SK-N-SH (cell line): ENCODE data around the gene CACYBP. TPM values are rescaled to one million over a fixed set of nuclear protein-coding genes. Genes with fewer than 3 reads are reported as not detected.

Experiments
- CTCF ChIA-PET: fragments of 300-600, 350-600 bp; formaldehyde crosslinking; extraction: SDS; loops from one replicate; lab custom pipeline; 2021; lab: Yijun Ruan, JAX
- POLR2A ChIA-PET: fragments of 350-600 bp; sonication (Branson Sonifier 250); formaldehyde crosslinking; extraction: SDS; loops from one replicate; lab custom pipeline; 2020; ENCODE audit warnings: antibody characterized with exemption, inconsistent platforms; lab: Yijun Ruan, JAX
- DNase-seq: peaks from one replicate; pipeline ENCODE4 v3.0.0; 2012
- H2AFZ ChIP-seq: fragments of 200-600 bp; sonication (generic); 2 replicates; pipeline ENCODE4 v1.8.1; 2016; ENCODE audit warnings: antibody characterized with exemption, mild to moderate bottlenecking, low read depth
- H3F3A ChIP-seq: fragments of 200-600 bp; sonication (generic); replicated peaks from 2 replicates; pipeline ENCODE3; 2016; ENCODE audit warnings: antibody characterized with exemption, mild to moderate bottlenecking; ENCODE audit not compliant: insufficient read depth
- H3K27ac ChIP-seq, 2 experiments: fragments of 200-500 bp in 1 of 2; fragments of 200-600 bp in 1 of 2; sonication (Bioruptor generic) in 1 of 2; sonication (generic), shearing (Covaris generic) in 1 of 2; 2 replicates each; pipeline versions ENCODE4 v1.5.1 to v1.6.1; 2014 to 2016; ENCODE audit warnings: low read depth in 2 of 2, inconsistent platforms in 1 of 2, low read length in 1 of 2, mild to moderate bottlenecking in 1 of 2, mixed read lengths in 1 of 2
- H3K27me3 ChIP-seq: fragments of 200-600 bp; sonication (generic), shearing (Covaris generic); 2 replicates; pipeline ENCODE4 v1.6.1; 2016; ENCODE audit warnings: mixed run types; ENCODE audit not compliant: insufficient read depth
- H3K36me3 ChIP-seq, 2 experiments: fragments of 200-500 bp in 1 of 2; fragments of 200-600 bp in 1 of 2; sonication (Bioruptor generic) in 1 of 2; sonication (generic) in 1 of 2; replicated peaks in 1 of 2; 2 replicates each; pipeline versions ENCODE3 to v1.5.1; 2014 to 2016; ENCODE audit warnings: low read length in 1 of 2, mild to moderate bottlenecking in 1 of 2; ENCODE audit not compliant: insufficient read depth in 2 of 2, control insufficient read depth in 1 of 2
- H3K4me1 ChIP-seq, 2 experiments: fragments of 200-500 bp in 1 of 2; fragments of 200-600 bp in 1 of 2; sonication (Bioruptor generic) in 1 of 2; sonication (generic), shearing (Covaris generic) in 1 of 2; 2 replicates each; pipeline versions ENCODE4 v1.5.1 to v1.6.1; 2014 to 2016; ENCODE audit warnings: low read depth in 1 of 2, low read length in 1 of 2, mixed run types in 1 of 2; ENCODE audit not compliant: insufficient read depth in 2 of 2, control insufficient read depth in 1 of 2
- H3K4me2 ChIP-seq: fragments of 200-600 bp; sonication (generic), shearing (Covaris generic); 2 replicates; pipeline ENCODE4 v1.6.1; 2017; ENCODE audit warnings: mixed run types
- H3K4me3 ChIP-seq, 2 experiments: fragments of 200-500 bp in 1 of 2; fragments of 200-600 bp in 1 of 2; sonication (Bioruptor generic) in 1 of 2; sonication (generic), shearing (Covaris generic) in 1 of 2; 2 replicates each; pipeline versions ENCODE4 v1.5.1 to v1.8.1; 2014 to 2016; ENCODE audit warnings: low read depth in 2 of 2, inconsistent platforms in 1 of 2, low read length in 1 of 2, mild to moderate bottlenecking in 1 of 2, mixed read lengths in 1 of 2, moderate library complexity in 1 of 2
- H3K79me2 ChIP-seq: fragments of 200-600 bp; sonication (generic); 2 replicates; pipeline ENCODE4 v1.8.1; 2017; ENCODE audit warnings: mild to moderate bottlenecking; ENCODE audit not compliant: insufficient read depth
- H3K9ac ChIP-seq: fragments of 200-600 bp; sonication (generic); 2 replicates; pipeline ENCODE4 v1.6.1; 2017; ENCODE audit warnings: mixed run types
- H3K9me2 ChIP-seq: fragments of 200-600 bp; sonication (generic); 2 replicates; pipeline ENCODE4 v1.6.1; 2017; ENCODE audit warnings: mixed run types
- H3K9me3 ChIP-seq: fragments of 200-600 bp; sonication (generic); 2 replicates; pipeline ENCODE4 v1.6.1; 2017; ENCODE audit warnings: mixed run types, mild to moderate bottlenecking, moderate library complexity
- H4K20me1 ChIP-seq: fragments of 200-600 bp; sonication (generic); 2 replicates; pipeline ENCODE4 v1.6.1; 2017; ENCODE audit warnings: mild to moderate bottlenecking, mixed run types; ENCODE audit not compliant: insufficient read depth
- CHD2 ChIP-seq: fragments of 150-350 bp; IDR thresholded peaks from 2 replicates; pipeline ENCODE4 v1.6.1; 2018; ENCODE audit warnings: low read length; ENCODE audit not compliant: partially characterized antibody
- ELF1 ChIP-seq: IDR thresholded peaks from 2 replicates; pipeline ENCODE4 v1.4.0; 2012
- EP300 ChIP-seq, 2 experiments: IDR thresholded peaks; 2 replicates each; pipeline versions ENCODE4 v1.4.0 to v1.6.1; 2012; ENCODE audit warnings: borderline replicate concordance in 1 of 2, low read depth in 1 of 2, low read length in 1 of 2
- FOXJ3 ChIP-seq: sonication (generic); formaldehyde crosslinking; IDR thresholded peaks from 2 replicates; pipeline ENCODE4 v1.5.1; 2020; ENCODE audit warnings: mild to moderate bottlenecking, missing genetic modification reagents
- FOXM1 ChIP-seq: IDR thresholded peaks from 2 replicates; pipeline ENCODE4 v1.4.0; 2012; ENCODE audit warnings: low read depth, mild to moderate bottlenecking
- GATA2 ChIP-seq: sonication (generic); formaldehyde crosslinking; IDR thresholded peaks from 2 replicates; pipeline ENCODE4 v1.5.0; 2020; ENCODE audit warnings: mild to moderate bottlenecking, missing genetic modification reagents
- JUND ChIP-seq: IDR thresholded peaks from 2 replicates; pipeline ENCODE4 v1.4.0; 2012
- MEF2A ChIP-seq: IDR thresholded peaks from 2 replicates; pipeline ENCODE4 v1.4.0; 2012; ENCODE audit warnings: low read depth, borderline replicate concordance
- MXI1 ChIP-seq: IDR thresholded peaks from 2 replicates; pipeline ENCODE4 v1.6.1; 2012; ENCODE audit warnings: mild to moderate bottlenecking, low read depth, low read length, improper control_type of control experiment
- PBX3 ChIP-seq: IDR thresholded peaks from 2 replicates; pipeline ENCODE4; 2012
- RAD21 ChIP-seq: IDR thresholded peaks from 2 replicates; pipeline ENCODE4 v1.6.1; 2012; ENCODE audit warnings: mild to moderate bottlenecking, low read length
- RCOR1 ChIP-seq: fragments of 150-350 bp; IDR thresholded peaks from 2 replicates; pipeline ENCODE4 v1.6.1; 2017; ENCODE audit warnings: antibody characterized with exemption, low read length
- REST ChIP-seq: IDR thresholded peaks from 2 replicates; pipeline ENCODE4 v1.6.1; 2012; ENCODE audit warnings: mild to moderate bottlenecking, low read depth, low read length, moderate library complexity
- RFX5 ChIP-seq: IDR thresholded peaks from 2 replicates; pipeline ENCODE4 v1.6.1; 2012; ENCODE audit warnings: mild to moderate bottlenecking, improper control_type of control experiment, low read length
- TAF1 ChIP-seq: IDR thresholded peaks from 2 replicates; pipeline ENCODE4 v1.6.1; 2012; ENCODE audit warnings: low read depth, mild to moderate bottlenecking, low read length, moderate library complexity, borderline replicate concordance
- TEAD4 ChIP-seq: IDR thresholded peaks from 2 replicates; pipeline ENCODE4 v1.4.0; 2012; ENCODE audit warnings: mild to moderate bottlenecking, borderline replicate concordance; ENCODE audit not compliant: insufficient read depth
- USF2 ChIP-seq: fragments of 150-350 bp; IDR thresholded peaks from 2 replicates; pipeline ENCODE4 v1.6.1; 2017; ENCODE audit warnings: antibody characterized with exemption, low read length, low read depth, borderline replicate concordance
- ZBTB33 ChIP-seq: IDR thresholded peaks from 2 replicates; pipeline ENCODE4 v1.4.0; 2012; ENCODE audit warnings: low read depth, borderline replicate concordance
- WGBS: methylation state at CpG from one replicate; pipeline ENCODE4 v1.1.6; 2017; ENCODE audit warnings: low lambda C conversion rate; 5-methylcytosine and 5-hydroxymethylcytosine counted together
- polyA plus RNA-seq, 3 experiments: library from polyadenylated mRNA; depleted of rRNA; stranded (reverse); fragments of >200 nt; gene quantifications; 2 replicates each; pipeline ENCODE4 v1.2.3, GENCODE V29; 2012

The CACYBP gene
- polyA plus RNA-seq, 1 of the 3 experiments (the other 2 are of a cell fraction), result 56.2 TPM

GRCh38 chr1:174984952-174985351 lies 14.8 kb upstream of the CACYBP start:
- no peak overlapping the region for H3K4me2 ChIP-seq
- no peaks in the 10 kb centered on the region for H4K20me1 ChIP-seq
- no peaks in the 10 kb centered on the region; a peak in 1 of 4 replicates for H3K4me1 ChIP-seq
- H3K9me2 ChIP-seq, result no peaks in the 10 kb centered on the region
- DNase-seq, result no peak
- POLR2A ChIA-PET, result no interaction called here
- H2AFZ ChIP-seq, result no peak overlapping the region
- no peaks in the 10 kb centered on the region for H3K9me3 ChIP-seq
- H3F3A ChIP-seq, result peaks cover 4% of the 10 kb centered on the region
- peaks cover 0 to 6% of the 10 kb centered on the region in 2 experiments for H3K36me3 ChIP-seq
- no peak for TF ChIP-seq REST
- no peak for TF ChIP-seq FOXM1
- TF ChIP-seq RFX5, result no peak
- no peak for TF ChIP-seq ELF1
- TF ChIP-seq CHD2, result no peak
- no peak for TF ChIP-seq EP300 (IDR thresholded peaks at IDR 0.05; ENCODE audit: borderline replicate concordance in 1 of 2, low read depth in 1 of 2, low read length in 1 of 2)
- TF ChIP-seq RAD21, result no peak
- no peak for TF ChIP-seq USF2
- TF ChIP-seq MEF2A, result no peak
- TF ChIP-seq TEAD4, result no peak
- no peak for TF ChIP-seq PBX3
- no peak for TF ChIP-seq ZBTB33
- TF ChIP-seq JUND, result no peak
- no peak for TF ChIP-seq TAF1
- no peak for TF ChIP-seq RCOR1
- no peak for TF ChIP-seq FOXJ3
- no peak for TF ChIP-seq GATA2 (CRISPR knock-in tag)
- no peak for TF ChIP-seq MXI1
- TF ChIP-seq, all 33 proteins: peak for 0
- no peak overlapping the region for H3K9ac ChIP-seq
- H3K79me2 ChIP-seq, result no peaks in the 10 kb centered on the region
- no peaks in the 10 kb centered on the region for H3K27me3 ChIP-seq
- H3K27ac ChIP-seq, result no peak overlapping the region
- 97% methylated on average over 4 of the region's 4 CpGs for WGBS
- CTCF ChIA-PET, result interaction anchor here (3.4 kb wide), 1 partner anchor 214 kb away, joined by 11 read pairs; no protein-coding TSS in a partner anchor
- no peak overlapping the region for H3K4me3 ChIP-seq
